ENCODE measurements around the gene UGT8.

UGT8 gene

GRCh38 chr4:114694770-114695169 lies 96.2 kb downstream of the UGT8 start:
- DNase-seq = no peak

- DNase-seq = no peak
Measured at GRCh38 chr4:114698231-114698630, 99.6 kb downstream of the UGT8 start.

GRCh38 chr4:114701491-114701890 lies 102.9 kb downstream of the UGT8 start:
- DNase-seq = no peak

- no peak for DNase-seq
Measured at GRCh38 chr4:114717432-114717831, 118.8 kb downstream of the UGT8 start.

GRCh38 chr4:114725066-114725465 lies 126.5 kb downstream of the UGT8 start:
- no peak for DNase-seq

GRCh38 chr4:114727461-114727860 lies 128.9 kb downstream of the UGT8 start:
- no peak for DNase-seq
